ENCODE data around the gene CBLC. TPM values are rescaled to one million over a fixed set of nuclear protein-coding genes. Genes with fewer than 3 reads are reported as not detected.
A peak's percentile ranks its signal among the peaks of the same experiment; 100 is the strongest.

CBLC gene
- total RNA-seq, 1 donor from 2014 or later: 42.2 TPM

DNA sequence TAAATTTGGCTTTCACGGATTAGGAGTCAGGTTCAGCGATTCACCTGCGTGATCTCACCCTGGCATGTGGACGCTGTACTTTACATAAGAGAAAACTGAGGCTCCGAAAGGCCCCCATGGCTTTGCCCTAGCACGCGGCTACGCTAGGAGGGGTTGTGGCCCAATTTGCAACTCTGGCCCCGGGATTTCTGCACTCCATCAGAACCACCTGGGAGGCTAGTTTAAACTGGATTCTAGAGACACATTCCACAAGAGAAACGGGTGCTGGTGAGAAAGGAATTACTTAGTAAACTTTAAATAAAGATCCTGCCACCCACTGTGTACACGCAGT, 23.0 kb upstream of the CBLC start:
- no peak for DNase-seq (ENCODE audit: extremely low spot score in 2 of 2)
- Histone ChIP-seq H3K4me3 (peak overlapping the region; percentile 43 to 52), H3K4me1 (peaks cover 90% of the 10 kb centered on the region), H3K27ac (peak overlapping the region; percentile 92), H3K27me3 (no peaks in the 10 kb centered on the region), H3K9me3 (no peaks in the 10 kb centered on the region), H3K36me3 (peaks cover 0 to 27% of the 10 kb centered on the region in 2 donors)
- intact Hi-C loops (cut with DNase I): loop anchor here (5.0 kb wide), 1 partner anchor 32 kb away; no protein-coding TSS in a partner anchor
- no peak for TF ChIP-seq POLR2A (IDR thresholded peaks at IDR 0.05)
- no peak for TF ChIP-seq POLR2AphosphoS5 (IDR thresholded peaks at IDR 0.05; ENCODE audit: insufficient read depth in 1 of 2, low read depth in 1 of 2)
- TF ChIP-seq, protein P1, sequence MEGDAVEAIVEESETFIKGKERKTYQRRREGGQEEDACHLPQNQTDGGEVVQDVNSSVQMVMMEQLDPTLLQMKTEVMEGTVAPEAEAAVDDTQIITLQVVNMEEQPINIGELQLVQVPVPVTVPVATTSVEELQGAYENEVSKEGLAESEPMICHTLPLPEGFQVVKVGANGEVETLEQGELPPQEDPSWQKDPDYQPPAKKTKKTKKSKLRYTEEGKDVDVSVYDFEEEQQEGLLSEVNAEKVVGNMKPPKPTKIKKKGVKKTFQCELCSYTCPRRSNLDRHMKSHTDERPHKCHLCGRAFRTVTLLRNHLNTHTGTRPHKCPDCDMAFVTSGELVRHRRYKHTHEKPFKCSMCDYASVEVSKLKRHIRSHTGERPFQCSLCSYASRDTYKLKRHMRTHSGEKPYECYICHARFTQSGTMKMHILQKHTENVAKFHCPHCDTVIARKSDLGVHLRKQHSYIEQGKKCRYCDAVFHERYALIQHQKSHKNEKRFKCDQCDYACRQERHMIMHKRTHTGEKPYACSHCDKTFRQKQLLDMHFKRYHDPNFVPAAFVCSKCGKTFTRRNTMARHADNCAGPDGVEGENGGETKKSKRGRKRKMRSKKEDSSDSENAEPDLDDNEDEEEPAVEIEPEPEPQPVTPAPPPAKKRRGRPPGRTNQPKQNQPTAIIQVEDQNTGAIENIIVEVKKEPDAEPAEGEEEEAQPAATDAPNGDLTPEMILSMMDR (IDR thresholded peaks at IDR 0.05): no peak

DNA sequence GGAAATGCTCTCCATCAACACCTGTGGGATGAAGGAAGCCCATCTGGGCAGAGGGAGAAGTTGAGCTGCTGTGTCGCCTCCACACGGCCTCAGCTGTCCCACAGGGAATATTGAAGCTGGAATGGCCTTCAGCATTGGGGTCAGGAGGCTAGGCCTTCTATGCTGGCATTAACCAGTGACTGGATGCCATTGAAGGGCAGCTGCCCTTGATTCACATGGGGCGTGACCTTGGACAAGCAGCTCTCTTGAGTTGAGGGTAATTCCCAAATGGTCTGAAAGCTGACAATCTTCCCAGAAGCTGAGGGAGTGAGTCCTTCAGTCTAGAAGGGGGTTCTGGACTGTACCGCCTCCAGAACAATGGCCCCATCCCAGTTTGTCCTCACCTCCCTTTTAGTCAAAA, 22.5 kb upstream of the CBLC start:
- intact Hi-C loops (cut with DNase I): loop anchor here (5.0 kb wide), 1 partner anchor 33 kb away; no protein-coding TSS in a partner anchor
- peaks cover 0 to 29% of the 10 kb centered on the region in 2 donors for H3K36me3 ChIP-seq
- DNase-seq (ENCODE audit: extremely low spot score in 2 of 2): no peak
- H3K27me3 ChIP-seq: no peaks in the 10 kb centered on the region
- peak overlapping the region in 1 of 2 donors; percentile 52 for H3K4me3 ChIP-seq
- peaks cover 87% of the 10 kb centered on the region for H3K4me1 ChIP-seq
- TF ChIP-seq, protein P1 (IDR thresholded peaks at IDR 0.05): no peak
- TF ChIP-seq POLR2AphosphoS5 (IDR thresholded peaks at IDR 0.05; ENCODE audit: insufficient read depth in 1 of 2, low read depth in 1 of 2): no peak
- TF ChIP-seq POLR2A (IDR thresholded peaks at IDR 0.05): no peak
- no peaks in the 10 kb centered on the region for H3K9me3 ChIP-seq
- H3K27ac ChIP-seq: peak overlapping the region; percentile 92

GRCh38 chr19:44756089-44756562, 21.6 kb upstream of the CBLC start:
- H3K27ac ChIP-seq: peak overlapping the region; percentile 92
- H3K27me3 ChIP-seq: no peaks in the 10 kb centered on the region
- H3K4me3 ChIP-seq: no peak overlapping the region
- peaks cover 78% of the 10 kb centered on the region for H3K4me1 ChIP-seq
- TF ChIP-seq POLR2AphosphoS5 (IDR thresholded peaks at IDR 0.05; ENCODE audit: insufficient read depth in 1 of 2, low read depth in 1 of 2) (no peak), POLR2A (IDR thresholded peaks at IDR 0.05) (no peak)
- intact Hi-C loops (cut with DNase I): loop anchor here (5.0 kb wide), 1 partner anchor 34 kb away; no protein-coding TSS in a partner anchor
- peaks cover 0 to 38% of the 10 kb centered on the region in 2 donors for H3K36me3 ChIP-seq
- H3K9me3 ChIP-seq: no peaks in the 10 kb centered on the region
- no peak for DNase-seq (ENCODE audit: extremely low spot score in 2 of 2)

DNA sequence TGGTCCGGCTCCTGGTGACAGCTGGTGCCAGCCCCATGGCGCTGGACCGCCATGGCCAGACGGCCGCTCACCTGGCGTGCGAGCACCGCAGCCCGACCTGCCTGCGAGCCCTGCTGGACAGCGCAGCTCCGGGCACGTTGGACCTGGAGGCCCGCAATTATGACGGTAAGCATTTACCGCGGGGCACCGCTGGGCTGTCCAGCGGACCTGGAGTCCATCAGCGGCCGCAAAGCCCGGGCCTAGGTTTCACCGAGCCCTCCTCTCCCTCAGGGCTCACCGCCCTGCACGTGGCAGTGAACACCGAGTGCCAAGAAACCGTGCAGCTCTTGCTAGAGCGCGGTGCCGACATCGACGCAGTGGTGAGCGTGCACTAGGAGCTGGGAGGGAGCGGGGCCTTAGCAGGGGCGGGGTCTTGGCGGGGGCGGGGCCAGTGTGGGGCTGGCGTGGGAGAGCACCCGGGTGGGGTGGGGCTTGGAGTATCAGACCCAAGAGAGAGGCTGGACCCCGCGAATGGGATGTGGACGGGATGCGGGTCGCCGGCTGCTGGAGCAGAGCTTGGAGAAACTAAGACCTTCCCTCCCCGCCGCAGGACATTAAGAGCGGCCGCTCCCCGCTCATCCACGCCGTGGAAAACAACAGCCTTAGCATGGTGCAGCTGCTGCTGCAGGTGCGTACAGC, 20.5 kb upstream of the CBLC start:
- no peak for DNase-seq (ENCODE audit: extremely low spot score in 2 of 2)
- intact Hi-C loops (cut with DNase I): loop anchor here (1.0 to 5.0 kb wide), 2 partner anchors 9 to 35 kb away; partner anchors contain the start of gene BCL3
- Histone ChIP-seq H3K9me3 (no peaks in the 10 kb centered on the region), H3K36me3 (peaks cover 0 to 37% of the 10 kb centered on the region in 2 donors), H3K27me3 (no peaks in the 10 kb centered on the region), H3K4me1 (peaks cover 71% of the 10 kb centered on the region), H3K27ac (peak overlapping the region; percentile 92), H3K4me3 (peak overlapping the region; percentile 41 to 45)
- TF ChIP-seq POLR2A (IDR thresholded peaks at IDR 0.05) (no peak), POLR2AphosphoS5 (IDR thresholded peaks at IDR 0.05; ENCODE audit: insufficient read depth in 1 of 2, low read depth in 1 of 2) (peak in 1 of 2 donors; percentile 40)
- TF ChIP-seq, protein P1 (IDR thresholded peaks at IDR 0.05): no peak

- H3K9me3 ChIP-seq: no peaks in the 10 kb centered on the region
- peak overlapping the region; percentile 92 for H3K27ac ChIP-seq
- TF ChIP-seq POLR2A (IDR thresholded peaks at IDR 0.05) (no peak), POLR2AphosphoS5 (IDR thresholded peaks at IDR 0.05; ENCODE audit: insufficient read depth in 1 of 2, low read depth in 1 of 2) (peak; percentile 15 to 78)
- peaks cover 0 to 37% of the 10 kb centered on the region in 2 donors for H3K36me3 ChIP-seq
- H3K4me1 ChIP-seq: peaks cover 64% of the 10 kb centered on the region
- DNase-seq (ENCODE audit: extremely low spot score in 2 of 2): no peak
- H3K27me3 ChIP-seq: no peaks in the 10 kb centered on the region
- intact Hi-C loops (cut with DNase I): loop anchor here (1.0 to 5.0 kb wide), 2 partner anchors 10 to 36 kb away; partner anchors contain the start of gene BCL3
- H3K4me3 ChIP-seq: peak overlapping the region; percentile 41 to 45
Measured at GRCh38 chr19:44757735-44758505, 19.8 kb upstream of the CBLC start.
